Fibroblast of lung (primary cell): ENCODE measurements around the gene C5AR1. TPM values are rescaled to one million over a fixed set of nuclear protein-coding genes. Genes with fewer than 3 reads are reported as not detected.
"Not testable (repeated sequence)": the region's sequence is repeated elsewhere in the genome, so short reads cannot be mapped to it uniquely, and the experiment has no call there.

Source experiments
- DNase-seq, 2 donors: peaks; one replicate each; pipeline versions ENCODE4 v3.0.0 to v3.0.0-alpha.2; 2010; ENCODE audit warnings: low read depth in 2 of 2
- H2AFZ ChIP-seq: 2 replicates; pipeline ENCODE4 v1.5.1; 2012; ENCODE audit warnings: low read length, control low read depth, inconsistent platforms
- H3K27ac ChIP-seq: 2 replicates; pipeline ENCODE4 v1.5.1; 2011; ENCODE audit warnings: low read length, control low read depth; ENCODE audit not compliant: insufficient read depth
- H3K27me3 ChIP-seq: 2 replicates; pipeline ENCODE4 v1.5.1; 2011; ENCODE audit warnings: mild to moderate bottlenecking, low read length; ENCODE audit not compliant: control insufficient read depth, insufficient read depth
- H3K36me3 ChIP-seq: 2 replicates; pipeline ENCODE4 v1.5.1; 2011; ENCODE audit warnings: low read length; ENCODE audit not compliant: control insufficient read depth, insufficient read depth
- H3K4me1 ChIP-seq: 2 replicates; pipeline ENCODE4 v1.5.1; 2011; ENCODE audit warnings: low read length; ENCODE audit not compliant: control insufficient read depth, insufficient read depth; ENCODE audit errors: extremely low read depth
- H3K4me2 ChIP-seq: 2 replicates; pipeline ENCODE4 v1.5.1; 2011; ENCODE audit warnings: low read length, control low read depth; ENCODE audit not compliant: insufficient read depth; ENCODE audit errors: extremely low read depth
- H3K4me3 ChIP-seq, 4 experiments: fragments of 200-600 bp in 1 of 4; sonication (generic) in 1 of 4; replicated peaks in 1 of 4; 2 replicates each; pipeline ENCODE4 v1.5.1; 2011 to 2016; ENCODE audit warnings: low read length in 4 of 4, low read depth in 3 of 4, mild to moderate bottlenecking in 3 of 4, control low read depth in 2 of 4, inconsistent platforms in 1 of 4, mixed read lengths in 1 of 4; ENCODE audit not compliant: insufficient read depth in 1 of 4; ENCODE audit errors: control extremely low read depth in 1 of 4
- H3K79me2 ChIP-seq: 2 replicates; pipeline ENCODE4 v1.5.1; 2012; ENCODE audit warnings: mild to moderate bottlenecking, low read length, inconsistent platforms; ENCODE audit not compliant: control insufficient read depth, insufficient read depth
- H3K9ac ChIP-seq: 2 replicates; pipeline ENCODE4 v1.5.1; 2011; ENCODE audit warnings: mild to moderate bottlenecking, low read length, control low read depth; ENCODE audit not compliant: insufficient read depth
- H3K9me3 ChIP-seq: 2 replicates; pipeline ENCODE4 v1.5.1; 2012; ENCODE audit warnings: low read depth, low read length; ENCODE audit not compliant: control insufficient read depth, insufficient read depth
- H4K20me1 ChIP-seq: 2 replicates; pipeline ENCODE4 v1.5.1; 2011; ENCODE audit warnings: low read length; ENCODE audit not compliant: control insufficient read depth, insufficient read depth; ENCODE audit errors: extremely low read depth
- CTCF ChIP-seq, 2 donors: IDR thresholded peaks in 1 of 2; conservative IDR thresholded peaks in 1 of 2; 1 replicate in 1 of 2; 2 replicates in 1 of 2; pipeline ENCODE4 v1.5.1; 2011 to 2012; ENCODE audit warnings: low read length in 2 of 2, control low read depth in 1 of 2, inconsistent platforms in 1 of 2, low read depth in 1 of 2, mild to moderate bottlenecking in 1 of 2
- EZH2 ChIP-seq: IDR thresholded peaks from 2 replicates; pipeline ENCODE4 v1.5.1; 2012; ENCODE audit warnings: low read length, control low read depth, mild to moderate bottlenecking; ENCODE audit errors: missing control alignments
- polyA plus RNA-seq, 2 donors: library from polyadenylated mRNA; depleted of rRNA in 1 of 2; stranded (reverse) in 1 of 2; unstranded in 1 of 2; fragments of >200 nt; gene quantifications; 2 replicates each; pipeline ENCODE4 v1.2.1, GENCODE V29; 2011 to 2012; ENCODE audit warnings: missing spikeins in 1 of 2
- total RNA-seq: library from RNA; depleted of rRNA; stranded (reverse); fragments of >200 nt; gene quantifications from 2 replicates; pipeline ENCODE4 v1.2.1, GENCODE V29; 2014

Gene C5AR1
- total and polyA plus RNA-seq, 2 donors (not counting 1 experiment from before 2014, with no cell fraction given) = 0.33 to 0.81 TPM

GRCh38 chr19:47283405-47284059 is 26.1 kb upstream of the C5AR1 start:
- H3K4me1 ChIP-seq = peaks cover 4% of the 10 kb centered on the region
- no peak overlapping the region for H3K27ac ChIP-seq
- no peaks in the 10 kb centered on the region for H3K36me3 ChIP-seq
- no peaks in the 10 kb centered on the region for H3K79me2 ChIP-seq
- no peak overlapping the region for H3K4me3 ChIP-seq
- TF ChIP-seq EZH2 (no peak), CTCF (conservative IDR thresholded peaks at IDR 0.05 in 1 of 2, IDR thresholded peaks at IDR 0.05 in 1 of 2; ENCODE audit: low read depth in 1 of 2, low read length in 2 of 2) (no peak)
- H4K20me1 ChIP-seq = no peaks in the 10 kb centered on the region
- H3K9me3 ChIP-seq = no peaks in the 10 kb centered on the region
- H3K27me3 ChIP-seq = no peaks in the 10 kb centered on the region
- H3K4me2 ChIP-seq = no peak overlapping the region
- H3K9ac ChIP-seq = no peak overlapping the region
- no peak for DNase-seq
- no peak overlapping the region for H2AFZ ChIP-seq

- Histone ChIP-seq H3K9ac (no peak overlapping the region), H4K20me1 (no peaks in the 10 kb centered on the region), H3K27ac (no peak overlapping the region), H3K79me2 (no peaks in the 10 kb centered on the region), H3K4me2 (no peak overlapping the region), H3K9me3 (no peaks in the 10 kb centered on the region), H2AFZ (no peak overlapping the region), H3K4me1 (peaks cover 11% of the 10 kb centered on the region), H3K27me3 (no peaks in the 10 kb centered on the region), H3K4me3 (no peak overlapping the region), H3K36me3 (no peaks in the 10 kb centered on the region)
- peak; percentile 41 to 70 for DNase-seq
- TF ChIP-seq EZH2 (no peak), CTCF (conservative IDR thresholded peaks at IDR 0.05 in 1 of 2, IDR thresholded peaks at IDR 0.05 in 1 of 2; ENCODE audit: low read depth in 1 of 2, low read length in 2 of 2) (peak; percentile 78 to 91)
These were observed 25.2 kb upstream of the C5AR1 start for GRCh38 chr19:47284324-47284899.

GRCh38 chr19:47296036-47296435 is 13.6 kb upstream of the C5AR1 start:
- DNase-seq = peak; percentile 60 to 80
- Histone ChIP-seq H3K36me3 (no peaks in the 10 kb centered on the region), H3K4me1 (no peaks in the 10 kb centered on the region), H3K9me3 (no peaks in the 10 kb centered on the region), H3K27ac (no peak overlapping the region), H2AFZ (no peak overlapping the region), H3K4me3 (no peak overlapping the region), H3K4me2 (no peak overlapping the region), H3K79me2 (no peaks in the 10 kb centered on the region), H4K20me1 (no peaks in the 10 kb centered on the region), H3K27me3 (no peaks in the 10 kb centered on the region), H3K9ac (no peak overlapping the region)
- TF ChIP-seq EZH2 (no peak), CTCF (conservative IDR thresholded peaks at IDR 0.05 in 1 of 2, IDR thresholded peaks at IDR 0.05 in 1 of 2; ENCODE audit: low read depth in 1 of 2, low read length in 2 of 2) (peak; percentile 69 to 71)

GRCh38 chr19:47300867-47301266 is 8.8 kb upstream of the C5AR1 start:
- H2AFZ ChIP-seq, H3K27me3 ChIP-seq, H3K36me3 ChIP-seq, H3K4me2 ChIP-seq, H3K27ac ChIP-seq, H3K79me2 ChIP-seq, H3K4me3 ChIP-seq, H3K9ac ChIP-seq, H3K4me1 ChIP-seq, H3K9me3 ChIP-seq, DNase-seq, H4K20me1 ChIP-seq: not testable (repeated sequence)
